B cell (primary cell): ENCODE data around the gene ALDH3B1. TPM values are rescaled to one million over a fixed set of nuclear protein-coding genes. Genes with fewer than 3 reads are reported as not detected.

Experiments
- ATAC-seq: fragments of 200-7000 bp; cut with Tn5 transposase; one replicate; pipeline ENCODE4 v1.10.0; 2021; ENCODE audit warnings: low read depth, mild to moderate bottlenecking, moderate number of reproducible peaks, moderate library complexity
- CTCF ChIA-PET: fragments of 350-600 bp; sonication (Branson Sonifier 250); formaldehyde crosslinking; loops from one replicate; lab custom pipeline; 2021; ENCODE audit warnings: antibody characterized with exemption, inconsistent platforms; lab: Charles Lee
- POLR2A ChIA-PET: fragments of 350-600 bp; sonication (Branson Sonifier 250); formaldehyde crosslinking; loops from one replicate; lab custom pipeline; 2021; ENCODE audit warnings: antibody characterized with exemption; lab: Charles Lee
- DNase-seq: peaks from one replicate; pipeline ENCODE4 v3.0.0; 2013
- H2AFZ ChIP-seq: 2 replicates; pipeline ENCODE4 v1.6.1; 2012; ENCODE audit warnings: mild to moderate bottlenecking, low read depth, low read length; ENCODE audit not compliant: insufficient read depth, poor library complexity, severe bottlenecking
- H3K27ac ChIP-seq, 2 donors: 1 replicate in 1 of 2; 2 replicates in 1 of 2; pipeline ENCODE4 v1.5.1; 2012 to 2013; ENCODE audit warnings: low read length in 2 of 2, mild to moderate bottlenecking in 2 of 2, moderate library complexity in 1 of 2
- H3K27me3 ChIP-seq, 4 experiments: fragments of 200-600 bp in 1 of 4; sonication (generic) in 1 of 4; replicated peaks in 1 of 4; 1 replicate in 2 of 4; 2 replicates in 2 of 4; pipeline versions ENCODE4 v1.6.1 to v1.7.0; 2013 to 2016; ENCODE audit warnings: low read length in 3 of 4, mild to moderate bottlenecking in 2 of 4, mixed read lengths in 1 of 4, moderate library complexity in 1 of 4; ENCODE audit not compliant: insufficient read depth in 4 of 4, control insufficient read depth in 3 of 4; ENCODE audit errors: control extremely low read depth in 1 of 4
- H3K36me3 ChIP-seq, 2 experiments: replicated peaks in 1 of 2; 1 replicate in 1 of 2; 2 replicates in 1 of 2; pipeline versions ENCODE4 v1.6.1 to v1.7.1; 2013; ENCODE audit warnings: low read length in 1 of 2; ENCODE audit not compliant: insufficient read depth in 2 of 2, control insufficient read depth in 1 of 2; ENCODE audit errors: control extremely low read depth in 1 of 2, extremely low read depth in 1 of 2
- H3K4me1 ChIP-seq, 2 donors: fragments of 200-600 bp in 1 of 2; sonication (generic) in 1 of 2; 1 replicate in 1 of 2; 2 replicates in 1 of 2; pipeline versions ENCODE4 v1.5.1 to v1.6.1; 2013 to 2017; ENCODE audit warnings: low read length in 2 of 2; ENCODE audit not compliant: control insufficient read depth in 2 of 2, insufficient read depth in 2 of 2
- H3K4me2 ChIP-seq: replicated peaks from 2 replicates; pipeline ENCODE3; 2012; ENCODE audit warnings: mild to moderate bottlenecking, low read depth, low read length; ENCODE audit not compliant: poor library complexity, severe bottlenecking
- H3K4me3 ChIP-seq, 5 experiments: fragments of 200-600 bp in 1 of 5; sonication (generic) in 1 of 5; 1 replicate in 3 of 5; 2 replicates in 2 of 5; pipeline versions ENCODE4 v1.5.1 to v1.7.0; 2011 to 2016; ENCODE audit warnings: low read length in 4 of 5, mild to moderate bottlenecking in 4 of 5, low read depth in 2 of 5, control low read depth in 1 of 5, moderate library complexity in 1 of 5; ENCODE audit not compliant: insufficient read depth in 1 of 5; ENCODE audit errors: control extremely low read depth in 1 of 5, extremely low read depth in 1 of 5
- H3K79me2 ChIP-seq: fragments of 200-600 bp; sonication (generic); one replicate; pipeline ENCODE4 v1.6.0; 2016; ENCODE audit warnings: low read length; ENCODE audit not compliant: control insufficient read depth, insufficient read depth
- H3K9ac ChIP-seq: fragments of 200-600 bp; sonication (generic); 2 replicates; pipeline ENCODE4 v1.6.1; 2017; ENCODE audit warnings: mild to moderate bottlenecking, low read length, moderate library complexity
- H3K9me3 ChIP-seq, 3 donors: one replicate each; pipeline versions ENCODE4 v1.6.1 to v1.7.1; 2013; ENCODE audit warnings: low read length in 2 of 3; ENCODE audit not compliant: control insufficient read depth in 2 of 3, insufficient read depth in 1 of 3; ENCODE audit errors: control extremely low read depth in 1 of 3
- H4K20me1 ChIP-seq: 2 replicates; pipeline ENCODE4 v1.6.0; 2012; ENCODE audit warnings: mild to moderate bottlenecking, low read length; ENCODE audit not compliant: insufficient read depth, control insufficient read depth, poor library complexity, severe bottlenecking
- H3K27ac Mint-ChIP-seq: one replicate; pipeline ENCODE4 v1.8.0; 2021; ENCODE audit warnings: mixed read lengths
- H3K27me3 Mint-ChIP-seq: one replicate; pipeline ENCODE4 v1.8.0; 2021; ENCODE audit warnings: mixed read lengths
- H3K4me1 Mint-ChIP-seq: one replicate; pipeline ENCODE4 v1.8.0; 2021; ENCODE audit warnings: mixed read lengths
- H3K4me3 Mint-ChIP-seq: one replicate; pipeline ENCODE4 v1.8.0; 2021; ENCODE audit warnings: mixed read lengths
- H3K9me3 Mint-ChIP-seq: one replicate; pipeline ENCODE4 v1.8.0; 2022; ENCODE audit warnings: mixed read lengths; ENCODE audit not compliant: insufficient read depth
- EZH2 ChIP-seq: IDR thresholded peaks from 2 replicates; pipeline ENCODE4 v1.6.1; 2012; ENCODE audit warnings: borderline replicate concordance, low read depth, mild to moderate bottlenecking, moderate library complexity, low read length; ENCODE audit not compliant: insufficient read depth, poor library complexity, severe bottlenecking
- WGBS: methylation state at CpG from one replicate; pipeline ENCODE4 v1.1.5; 2013; ENCODE audit warnings: missing lambda C conversion rate; ENCODE audit not compliant: insufficient coverage; 5-methylcytosine and 5-hydroxymethylcytosine counted together
- intact Hi-C: fragments of 100-400 bp; cut with micrococcal nuclease; formaldehyde crosslinking; loops from one replicate; pipeline ENCODE4 v1.10.0; 2022
- polyA plus RNA-seq: library from polyadenylated mRNA; depleted of rRNA; stranded (reverse); fragments of >200 nt; gene quantifications from 2 replicates; pipeline ENCODE4 v1.2.3, GENCODE V29; 2012
- total RNA-seq, 2 donors: library from RNA; stranded (reverse); fragments of 120-200 nt in 1 of 2; gene quantifications; 1 replicate in 1 of 2; 2 replicates in 1 of 2; pipeline versions ENCODE4 v1.2.3 to v1.2.4, GENCODE V29; 2013 to 2022
- TF ChIP-seq, protein P1 (sequence below): fragments of 200-600 bp; IDR thresholded peaks from one replicate; pipeline ENCODE4 v1.8.0; 2022; ENCODE audit warnings: antibody characterized with exemption, mild to moderate bottlenecking

ALDH3B1 gene
- total and polyA plus RNA-seq, 2 donors (not counting 1 experiment from before 2014, with no cell fraction given) = 0.81 TPM

- Histone ChIP-seq H2AFZ (no peak overlapping the region), H3K9ac (no peak overlapping the region), H3K27ac (no peak overlapping the region), H3K79me2 (peaks cover 21% of the 10 kb centered on the region), H3K4me2 (no peak overlapping the region), H3K4me3 (no peak overlapping the region), H3K27me3 (no peaks in the 10 kb centered on the region), H3K36me3 (no peaks in the 10 kb centered on the region), H3K4me1 (peaks cover 34 to 42% of the 10 kb centered on the region in 2 donors), H4K20me1 (peaks cover 16% of the 10 kb centered on the region), H3K9me3 (no peaks in the 10 kb centered on the region)
- DNase-seq (no peak), ATAC-seq (no peak)
- ChIA-PET CTCF (interaction anchor here (4.9 kb wide), 1 partner anchor 197 kb away, joined by 72 read pairs; no protein-coding TSS in a partner anchor), POLR2A (interaction anchor here (1.0 kb wide), 1 partner anchor 255 kb away, joined by 3 read pairs; no protein-coding TSS in a partner anchor)
- Mint-ChIP-seq H3K9me3 (no peaks in the 10 kb centered on the region), H3K27me3 (no peaks in the 10 kb centered on the region), H3K27ac (no peak overlapping the region), H3K4me3 (no peak overlapping the region), H3K4me1 (peaks cover 32% of the 10 kb centered on the region)
- TF ChIP-seq, protein P1, sequence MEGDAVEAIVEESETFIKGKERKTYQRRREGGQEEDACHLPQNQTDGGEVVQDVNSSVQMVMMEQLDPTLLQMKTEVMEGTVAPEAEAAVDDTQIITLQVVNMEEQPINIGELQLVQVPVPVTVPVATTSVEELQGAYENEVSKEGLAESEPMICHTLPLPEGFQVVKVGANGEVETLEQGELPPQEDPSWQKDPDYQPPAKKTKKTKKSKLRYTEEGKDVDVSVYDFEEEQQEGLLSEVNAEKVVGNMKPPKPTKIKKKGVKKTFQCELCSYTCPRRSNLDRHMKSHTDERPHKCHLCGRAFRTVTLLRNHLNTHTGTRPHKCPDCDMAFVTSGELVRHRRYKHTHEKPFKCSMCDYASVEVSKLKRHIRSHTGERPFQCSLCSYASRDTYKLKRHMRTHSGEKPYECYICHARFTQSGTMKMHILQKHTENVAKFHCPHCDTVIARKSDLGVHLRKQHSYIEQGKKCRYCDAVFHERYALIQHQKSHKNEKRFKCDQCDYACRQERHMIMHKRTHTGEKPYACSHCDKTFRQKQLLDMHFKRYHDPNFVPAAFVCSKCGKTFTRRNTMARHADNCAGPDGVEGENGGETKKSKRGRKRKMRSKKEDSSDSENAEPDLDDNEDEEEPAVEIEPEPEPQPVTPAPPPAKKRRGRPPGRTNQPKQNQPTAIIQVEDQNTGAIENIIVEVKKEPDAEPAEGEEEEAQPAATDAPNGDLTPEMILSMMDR = no peak
- no peak for TF ChIP-seq EZH2
- intact Hi-C loops = no loop called here
- WGBS = 77% methylated on average over 9 of the region's 17 CpGs
Observed at GRCh38 chr11:68012044-68012842, 2.1 kb downstream of the ALDH3B1 start.
